A673 (cell line): Measurements from ENCODE around the gene EVX1. TPM values are rescaled to one million over a fixed set of nuclear protein-coding genes. Genes with fewer than 3 reads are reported as not detected.

Source experiments
- Bru-seq: library from RNA; stranded (reverse); fragments of 400-500 nt; gene quantifications from one replicate; lab custom pipeline; 2021; lab: Mats Ljungman, UMichigan
- BruChase-seq, 2 experiments: library from RNA; stranded (reverse); fragments of 400-500 nt; gene quantifications; one replicate each; lab custom pipeline; 2021; lab: Mats Ljungman, UMichigan
- BruUV-seq: library from RNA; stranded (reverse); fragments of 400-500 nt; replicated peaks from 2 replicates; lab custom pipeline; 2021; lab: Mats Ljungman, UMichigan
- CTCF ChIA-PET: fragments of 300-600 bp; sonication (Branson Sonifier 250); formaldehyde crosslinking; loops from one replicate; lab custom pipeline; 2022; ENCODE audit warnings: antibody characterized with exemption; lab: Charles Lee
- POLR2A ChIA-PET: fragments of 300-600 bp; sonication (Branson Sonifier 250); formaldehyde crosslinking; loops from one replicate; lab custom pipeline; 2022; ENCODE audit warnings: antibody characterized with exemption; ENCODE audit not compliant: low non-redundant PET; lab: Charles Lee
- DNase-seq: peaks from one replicate; pipeline ENCODE4 v3.0.0-alpha.2; 2015; ENCODE audit warnings: low spot score
- H3K27ac ChIP-seq: fragments of 200-600 bp; sonication (generic); 2 replicates; pipeline ENCODE4 v1.5.1; 2016; ENCODE audit warnings: mixed run types, low read depth, mild to moderate bottlenecking, mixed read lengths, antibody characterized with exemption, low read length; ENCODE audit not compliant: poor library complexity, severe bottlenecking
- H3K27me3 ChIP-seq: fragments of 200-600 bp; sonication (generic); replicated peaks from 2 replicates; pipeline ENCODE4 v1.6.1; 2017; ENCODE audit warnings: mixed run types, low read depth, mild to moderate bottlenecking, mixed read lengths, antibody characterized with exemption, low read length; ENCODE audit not compliant: insufficient read depth, poor library complexity
- H3K36me3 ChIP-seq: fragments of 200-600 bp; sonication (generic); 2 replicates; pipeline ENCODE4 v1.6.1; 2016; ENCODE audit warnings: mixed run types, mild to moderate bottlenecking, mixed read lengths, antibody characterized with exemption, low read length; ENCODE audit not compliant: insufficient read depth, poor library complexity, severe bottlenecking
- H3K4me1 ChIP-seq: fragments of 200-600 bp; sonication (generic); 2 replicates; pipeline ENCODE4 v1.6.1; 2017; ENCODE audit warnings: mixed run types, mild to moderate bottlenecking, mixed read lengths, antibody characterized with exemption, low read length; ENCODE audit not compliant: insufficient read depth, poor library complexity, severe bottlenecking
- H3K4me3 ChIP-seq: fragments of 200-600 bp; sonication (generic); 2 replicates; pipeline ENCODE4 v1.5.1; 2016; ENCODE audit warnings: low read depth, mixed run types, mild to moderate bottlenecking, mixed read lengths, low read length; ENCODE audit not compliant: poor library complexity, severe bottlenecking
- H3K9me3 ChIP-seq: fragments of 200-600 bp; sonication (generic); 2 replicates; pipeline ENCODE4 v1.6.1; 2016; ENCODE audit warnings: mixed run types, low read depth, mild to moderate bottlenecking, mixed read lengths, antibody characterized with exemption, low read length; ENCODE audit not compliant: poor library complexity, severe bottlenecking
- EZH2 ChIP-seq: fragments of 200-600 bp; sonication (generic); IDR thresholded peaks from 2 replicates; pipeline ENCODE4 v1.6.1; 2017; ENCODE audit warnings: borderline replicate concordance, low read depth, mild to moderate bottlenecking, mixed read lengths, antibody characterized with exemption, low read length; ENCODE audit not compliant: poor library complexity, severe bottlenecking
- intact Hi-C: fragments of 100-400 bp; cut with micrococcal nuclease; formaldehyde crosslinking; loops from one replicate; pipeline ENCODE4 v1.10.0; 2022; ENCODE audit not compliant: unreplicated experiment
- long read RNA-seq: library from polyadenylated mRNA; stranded (forward); transcript quantifications from one replicate; pipeline ENCODE4 v2.0.0, GENCODE V29; 2022
- total RNA-seq: library from RNA; stranded (reverse); gene quantifications from 2 replicates; pipeline ENCODE4 v1.2.3, GENCODE V29; 2021
- TF ChIP-seq, protein P1 (sequence below): fragments of 300-800, 200-600 bp; sonication (generic); conservative IDR thresholded peaks from 2 replicates; pipeline ENCODE4 v1.5.1; 2017; ENCODE audit warnings: low read depth, mild to moderate bottlenecking, antibody characterized with exemption, low read length, moderate library complexity, mixed read lengths

The EVX1 gene
- total RNA-seq (not detected in 2 replicates), Bru-seq, nascent RNA (not detected), BruChase-seq, experiment 1, labeled RNA remaining after a 2-hour chase (not detected), BruChase-seq, experiment 2, labeled RNA remaining after a 6-hour chase (not detected)
- long read RNA-seq = 0 reads

- POLR2A ChIA-PET = no interaction called here
- no peak for DNase-seq
- Histone ChIP-seq H3K27me3 (peaks cover 100% of the 10 kb centered on the region), H3K36me3 (no peaks in the 10 kb centered on the region), H3K9me3 (no peaks in the 10 kb centered on the region), H3K27ac (no peak within 1 kb of the TSS), H3K4me1 (no peaks in the 10 kb centered on the region), H3K4me3 (no peak within 1 kb of the TSS)
- intact Hi-C loops = no loop called here
- no TSS peak for BruUV-seq
- TF ChIP-seq, protein P1, sequence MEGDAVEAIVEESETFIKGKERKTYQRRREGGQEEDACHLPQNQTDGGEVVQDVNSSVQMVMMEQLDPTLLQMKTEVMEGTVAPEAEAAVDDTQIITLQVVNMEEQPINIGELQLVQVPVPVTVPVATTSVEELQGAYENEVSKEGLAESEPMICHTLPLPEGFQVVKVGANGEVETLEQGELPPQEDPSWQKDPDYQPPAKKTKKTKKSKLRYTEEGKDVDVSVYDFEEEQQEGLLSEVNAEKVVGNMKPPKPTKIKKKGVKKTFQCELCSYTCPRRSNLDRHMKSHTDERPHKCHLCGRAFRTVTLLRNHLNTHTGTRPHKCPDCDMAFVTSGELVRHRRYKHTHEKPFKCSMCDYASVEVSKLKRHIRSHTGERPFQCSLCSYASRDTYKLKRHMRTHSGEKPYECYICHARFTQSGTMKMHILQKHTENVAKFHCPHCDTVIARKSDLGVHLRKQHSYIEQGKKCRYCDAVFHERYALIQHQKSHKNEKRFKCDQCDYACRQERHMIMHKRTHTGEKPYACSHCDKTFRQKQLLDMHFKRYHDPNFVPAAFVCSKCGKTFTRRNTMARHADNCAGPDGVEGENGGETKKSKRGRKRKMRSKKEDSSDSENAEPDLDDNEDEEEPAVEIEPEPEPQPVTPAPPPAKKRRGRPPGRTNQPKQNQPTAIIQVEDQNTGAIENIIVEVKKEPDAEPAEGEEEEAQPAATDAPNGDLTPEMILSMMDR = no peak
- TF ChIP-seq EZH2 = peak; percentile 94
- CTCF ChIA-PET = no interaction called here
Measured at GRCh38 chr7:27242555-27243339, at the start of gene EVX1. TSS of gene EVX1 (plus strand) at chr7:27242802. CDS start at chr7:27243031, 229 bp downstream.

DNA sequence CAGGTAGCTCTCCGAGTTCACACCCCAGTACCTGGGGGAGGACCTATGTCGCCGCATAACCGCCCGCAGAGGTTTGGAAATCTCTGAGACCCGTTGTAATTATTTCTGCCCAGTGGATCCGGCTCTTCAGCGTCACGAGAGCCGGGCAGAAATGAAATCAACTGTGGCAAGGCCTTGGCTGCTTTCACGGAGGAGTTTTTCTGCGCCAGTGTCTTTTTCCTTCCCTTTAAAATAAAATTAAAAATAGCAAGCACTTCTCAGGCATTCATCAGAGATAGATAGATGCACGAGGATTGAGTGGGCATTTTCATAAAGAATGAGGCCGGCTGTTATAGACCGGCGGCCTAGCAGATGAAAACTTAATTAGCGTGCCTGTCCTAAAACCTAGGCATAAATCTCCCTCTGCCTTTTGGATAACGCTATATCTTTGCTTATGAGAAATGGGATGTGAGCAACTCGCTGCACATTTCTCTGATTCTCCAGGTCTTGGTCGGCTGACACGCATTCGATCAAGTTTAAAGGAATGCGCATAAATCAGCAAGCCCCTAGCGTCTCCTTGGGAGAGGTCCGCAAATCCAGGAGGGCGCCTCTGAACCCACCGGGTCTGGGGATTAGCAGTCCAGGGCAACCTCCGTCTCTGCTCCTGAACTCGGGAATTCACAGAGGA lies 49.1 kb upstream of the EVX1 start:
- no peaks in the 10 kb centered on the region for H3K36me3 ChIP-seq
- BruUV-seq = no TSS peak
- intact Hi-C loops = no loop called here
- POLR2A ChIA-PET = no interaction called here
- CTCF ChIA-PET = no interaction called here
- H3K4me1 ChIP-seq = no peaks in the 10 kb centered on the region
- peaks cover 99% of the 10 kb centered on the region for H3K27me3 ChIP-seq
- no peaks in the 10 kb centered on the region for H3K9me3 ChIP-seq
- DNase-seq = no peak
- H3K4me3 ChIP-seq = no peak overlapping the region
- H3K27ac ChIP-seq = no peak overlapping the region
- TF ChIP-seq EZH2 = peak; percentile 27
- TF ChIP-seq, protein P1 = no peak

- Histone ChIP-seq H3K4me3 (no peak overlapping the region), H3K36me3 (no peaks in the 10 kb centered on the region), H3K27me3 (peaks cover 99% of the 10 kb centered on the region), H3K27ac (no peak overlapping the region), H3K4me1 (no peaks in the 10 kb centered on the region), H3K9me3 (no peaks in the 10 kb centered on the region)
- no peak for TF ChIP-seq EZH2
- TF ChIP-seq, protein P1 = no peak
- CTCF ChIA-PET = no interaction called here
- intact Hi-C loops = no loop called here
- no peak for DNase-seq
- POLR2A ChIA-PET = no interaction called here
- no TSS peak for BruUV-seq
Measured at GRCh38 chr7:27194002-27194352, 48.6 kb upstream of the EVX1 start.
